BJ (cell line): ENCODE results near the gene FAM20A. TPM values are rescaled to one million over a fixed set of nuclear protein-coding genes. Genes with fewer than 3 reads are reported as not detected.

Experiments used
- CTCF ChIA-PET: fragments of 350-600 bp; formaldehyde crosslinking; extraction: SDS; loops from one replicate; lab custom pipeline; 2021; ENCODE audit warnings: antibody characterized with exemption, inconsistent platforms; lab: Yijun Ruan, JAX
- POLR2A ChIA-PET: fragments of 300-600 bp; sonication (Branson Sonifier 250); formaldehyde crosslinking; extraction: SDS; loops from one replicate; lab custom pipeline; 2021; ENCODE audit warnings: antibody characterized with exemption; lab: Charles Lee
- DNase-seq: peaks from one replicate; pipeline ENCODE4 v3.0.0-alpha.2; 2011; ENCODE audit warnings: low read depth
- H3K27me3 ChIP-seq: 2 replicates; pipeline ENCODE4 v1.6.0; 2011; ENCODE audit warnings: low read length; ENCODE audit not compliant: control insufficient read depth, insufficient read depth
- H3K36me3 ChIP-seq: 2 replicates; pipeline ENCODE4 v1.5.1; 2011; ENCODE audit warnings: low read length; ENCODE audit not compliant: control insufficient read depth, insufficient read depth
- H3K4me3 ChIP-seq: 2 replicates; pipeline ENCODE4 v1.5.1; 2011; ENCODE audit warnings: low read depth, mild to moderate bottlenecking, control low read depth, low read length
- polyA plus RNA-seq: library from polyadenylated mRNA; depleted of rRNA; stranded (reverse); fragments of >200 nt; gene quantifications from 2 replicates; pipeline ENCODE4 v1.2.3, GENCODE V29; 2011; rRNA removed
- TF ChIP-seq, protein P1 (sequence below): IDR thresholded peaks from 2 replicates; pipeline ENCODE4 v1.5.1; 2011; ENCODE audit warnings: low read depth, mild to moderate bottlenecking, control low read depth, inconsistent platforms, low read length, moderate library complexity; ENCODE audit not compliant: insufficient read depth

FAM20A gene
- polyA plus RNA-seq, 1 experiment = 24.1 TPM

GRCh38 chr17:68491381-68492231 lies 109.6 kb downstream of the FAM20A start:
- TF ChIP-seq, protein P1, sequence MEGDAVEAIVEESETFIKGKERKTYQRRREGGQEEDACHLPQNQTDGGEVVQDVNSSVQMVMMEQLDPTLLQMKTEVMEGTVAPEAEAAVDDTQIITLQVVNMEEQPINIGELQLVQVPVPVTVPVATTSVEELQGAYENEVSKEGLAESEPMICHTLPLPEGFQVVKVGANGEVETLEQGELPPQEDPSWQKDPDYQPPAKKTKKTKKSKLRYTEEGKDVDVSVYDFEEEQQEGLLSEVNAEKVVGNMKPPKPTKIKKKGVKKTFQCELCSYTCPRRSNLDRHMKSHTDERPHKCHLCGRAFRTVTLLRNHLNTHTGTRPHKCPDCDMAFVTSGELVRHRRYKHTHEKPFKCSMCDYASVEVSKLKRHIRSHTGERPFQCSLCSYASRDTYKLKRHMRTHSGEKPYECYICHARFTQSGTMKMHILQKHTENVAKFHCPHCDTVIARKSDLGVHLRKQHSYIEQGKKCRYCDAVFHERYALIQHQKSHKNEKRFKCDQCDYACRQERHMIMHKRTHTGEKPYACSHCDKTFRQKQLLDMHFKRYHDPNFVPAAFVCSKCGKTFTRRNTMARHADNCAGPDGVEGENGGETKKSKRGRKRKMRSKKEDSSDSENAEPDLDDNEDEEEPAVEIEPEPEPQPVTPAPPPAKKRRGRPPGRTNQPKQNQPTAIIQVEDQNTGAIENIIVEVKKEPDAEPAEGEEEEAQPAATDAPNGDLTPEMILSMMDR = no peak
- POLR2A ChIA-PET = no interaction called here
- no peak overlapping the region for H3K4me3 ChIP-seq
- no peaks in the 10 kb centered on the region for H3K36me3 ChIP-seq
- H3K27me3 ChIP-seq = no peaks in the 10 kb centered on the region; the same call in 1 of the 2 replicates
- no peak for DNase-seq
- CTCF ChIA-PET = no interaction called here

DNA sequence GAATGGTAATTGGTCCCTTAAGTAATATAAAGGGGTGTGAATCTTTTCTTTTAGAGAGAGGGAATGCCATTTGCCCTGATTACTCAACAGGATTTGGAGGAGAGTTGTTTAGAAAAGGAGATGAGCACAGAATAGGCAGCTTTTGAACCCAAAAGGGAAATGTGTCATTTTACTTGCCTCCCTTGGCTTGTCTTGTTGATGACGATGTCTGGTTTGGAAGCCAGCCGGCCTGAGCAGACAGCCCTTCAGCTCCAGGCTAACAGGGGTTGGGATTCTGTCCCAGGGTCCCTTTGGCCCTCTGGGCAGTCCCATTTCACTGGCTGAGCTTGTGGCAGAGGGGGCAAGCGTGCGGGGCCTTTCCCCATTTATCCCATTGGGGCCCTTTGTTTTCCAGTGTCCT lies 111.2 kb downstream of the FAM20A start:
- H3K27me3 ChIP-seq = peaks cover 2% of the 10 kb centered on the region; the same call in 1 of the 2 replicates
- H3K36me3 ChIP-seq = no peaks in the 10 kb centered on the region
- H3K4me3 ChIP-seq = no peak overlapping the region
- no peak for DNase-seq
- ChIA-PET POLR2A (no interaction called here), CTCF (no interaction called here)
- TF ChIP-seq, protein P1 = no peak

Other genes starting within 250 kb of the FAM20A start
- 79.1 and 91.6 TPM in 2 replicates for gene WIPI1, start 143.9 kb downstream of the FAM20A start, polyA plus RNA-seq
- 228 and 250 TPM in 2 replicates for gene PRKAR1A, start 88.9 kb downstream of the FAM20A start, polyA plus RNA-seq